ENCODE data around the gene ALMS1. TPM values are rescaled to one million over a fixed set of nuclear protein-coding genes. Genes with fewer than 3 reads are reported as not detected.

The ALMS1 gene
- polyA plus RNA-seq, 1 of the 3 experiments (the other 2 are of a cell fraction) = 7.0 TPM

GRCh38 chr2:73373344-73373743, 12.3 kb upstream of the ALMS1 start (continued):
- TF ChIP-seq ZBTB33 (IDR thresholded peaks at IDR 0.05; ENCODE audit: borderline replicate concordance, low read depth) (no peak), NRF1 (IDR thresholded peaks at IDR 0.05; ENCODE audit: low read depth, low read length) (no peak), RCOR1 (IDR thresholded peaks at IDR 0.05; ENCODE audit: low read length) (no peak), JUND (IDR thresholded peaks at IDR 0.05) (no peak)
- TF ChIP-seq, protein P1, sequence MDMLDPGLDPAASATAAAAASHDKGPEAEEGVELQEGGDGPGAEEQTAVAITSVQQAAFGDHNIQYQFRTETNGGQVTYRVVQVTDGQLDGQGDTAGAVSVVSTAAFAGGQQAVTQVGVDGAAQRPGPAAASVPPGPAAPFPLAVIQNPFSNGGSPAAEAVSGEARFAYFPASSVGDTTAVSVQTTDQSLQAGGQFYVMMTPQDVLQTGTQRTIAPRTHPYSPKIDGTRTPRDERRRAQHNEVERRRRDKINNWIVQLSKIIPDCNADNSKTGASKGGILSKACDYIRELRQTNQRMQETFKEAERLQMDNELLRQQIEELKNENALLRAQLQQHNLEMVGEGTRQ (IDR thresholded peaks at IDR 0.05; ENCODE audit: borderline replicate concordance, low read depth, low read length) = no peak
- TF ChIP-seq, protein P2, sequence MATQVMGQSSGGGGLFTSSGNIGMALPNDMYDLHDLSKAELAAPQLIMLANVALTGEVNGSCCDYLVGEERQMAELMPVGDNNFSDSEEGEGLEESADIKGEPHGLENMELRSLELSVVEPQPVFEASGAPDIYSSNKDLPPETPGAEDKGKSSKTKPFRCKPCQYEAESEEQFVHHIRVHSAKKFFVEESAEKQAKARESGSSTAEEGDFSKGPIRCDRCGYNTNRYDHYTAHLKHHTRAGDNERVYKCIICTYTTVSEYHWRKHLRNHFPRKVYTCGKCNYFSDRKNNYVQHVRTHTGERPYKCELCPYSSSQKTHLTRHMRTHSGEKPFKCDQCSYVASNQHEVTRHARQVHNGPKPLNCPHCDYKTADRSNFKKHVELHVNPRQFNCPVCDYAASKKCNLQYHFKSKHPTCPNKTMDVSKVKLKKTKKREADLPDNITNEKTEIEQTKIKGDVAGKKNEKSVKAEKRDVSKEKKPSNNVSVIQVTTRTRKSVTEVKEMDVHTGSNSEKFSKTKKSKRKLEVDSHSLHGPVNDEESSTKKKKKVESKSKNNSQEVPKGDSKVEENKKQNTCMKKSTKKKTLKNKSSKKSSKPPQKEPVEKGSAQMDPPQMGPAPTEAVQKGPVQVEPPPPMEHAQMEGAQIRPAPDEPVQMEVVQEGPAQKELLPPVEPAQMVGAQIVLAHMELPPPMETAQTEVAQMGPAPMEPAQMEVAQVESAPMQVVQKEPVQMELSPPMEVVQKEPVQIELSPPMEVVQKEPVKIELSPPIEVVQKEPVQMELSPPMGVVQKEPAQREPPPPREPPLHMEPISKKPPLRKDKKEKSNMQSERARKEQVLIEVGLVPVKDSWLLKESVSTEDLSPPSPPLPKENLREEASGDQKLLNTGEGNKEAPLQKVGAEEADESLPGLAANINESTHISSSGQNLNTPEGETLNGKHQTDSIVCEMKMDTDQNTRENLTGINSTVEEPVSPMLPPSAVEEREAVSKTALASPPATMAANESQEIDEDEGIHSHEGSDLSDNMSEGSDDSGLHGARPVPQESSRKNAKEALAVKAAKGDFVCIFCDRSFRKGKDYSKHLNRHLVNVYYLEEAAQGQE (IDR thresholded peaks at IDR 0.05; ENCODE audit: low read depth, low read length) = no peak
- TF ChIP-seq, protein P3, sequence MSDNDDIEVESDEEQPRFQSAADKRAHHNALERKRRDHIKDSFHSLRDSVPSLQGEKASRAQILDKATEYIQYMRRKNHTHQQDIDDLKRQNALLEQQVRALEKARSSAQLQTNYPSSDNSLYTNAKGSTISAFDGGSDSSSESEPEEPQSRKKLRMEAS (IDR thresholded peaks at IDR 0.05; ENCODE audit: low read depth) = no peak

DNA sequence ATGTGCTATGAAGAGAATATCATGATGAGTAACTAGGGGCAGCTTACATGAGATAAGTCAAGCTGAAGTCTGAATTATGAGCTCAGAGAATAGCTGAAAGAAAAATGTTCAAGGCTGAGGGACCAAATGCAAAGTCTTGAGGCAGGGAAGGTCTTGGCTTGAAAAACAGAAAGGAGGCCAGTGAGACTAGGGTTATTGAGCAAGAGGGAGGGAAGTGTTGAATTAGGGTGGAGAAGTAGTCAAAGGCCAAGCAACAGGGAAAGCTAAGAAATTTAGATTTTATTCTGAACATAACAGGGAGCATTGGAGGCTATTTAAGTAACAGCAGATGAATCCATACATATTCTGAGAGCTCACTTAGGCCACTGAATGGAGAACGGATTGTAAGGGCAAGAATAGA, 11.4 kb upstream of the ALMS1 start:
- H3K4me3 ChIP-seq (ENCODE audit: low read depth in 2 of 2, low read length in 1 of 2) = no peak overlapping the region
- no peaks in the 10 kb centered on the region for H3K36me3 ChIP-seq (replicated peaks in 1 of 2; ENCODE audit: control insufficient read depth in 1 of 2, insufficient read depth in 2 of 2, low read length in 1 of 2)
- DNase-seq = no peak
- no peaks in the 10 kb centered on the region for H4K20me1 ChIP-seq (ENCODE audit: insufficient read depth)
- H3K27me3 ChIP-seq (ENCODE audit: insufficient read depth) = peaks cover 5% of the 10 kb centered on the region; the same call in 1 of the 2 replicates
- 8% methylated on average over 1 of the region's 1 CpG for WGBS (ENCODE audit: low lambda C conversion rate)
- H3K79me2 ChIP-seq (ENCODE audit: insufficient read depth) = no peaks in the 10 kb centered on the region
- H3K9me2 ChIP-seq = no peaks in the 10 kb centered on the region
- H3K9ac ChIP-seq = no peak overlapping the region
- H3K27ac ChIP-seq (ENCODE audit: low read depth in 2 of 2, low read length in 1 of 2) = no peak overlapping the region
- POLR2A ChIA-PET = no interaction called here
- no peak overlapping the region for H2AFZ ChIP-seq (ENCODE audit: low read depth)
- no peak overlapping the region for H3K4me2 ChIP-seq
- H3K4me1 ChIP-seq (ENCODE audit: control insufficient read depth in 1 of 2, insufficient read depth in 2 of 2, low read depth in 1 of 2, low read length in 1 of 2) = no peaks in the 10 kb centered on the region
- H3F3A ChIP-seq (replicated peaks; ENCODE audit: insufficient read depth) = no peaks in the 10 kb centered on the region
- H3K9me3 ChIP-seq = no peaks in the 10 kb centered on the region
- CTCF ChIA-PET = interaction anchor here (0.6 to 1.2 kb wide), 2 partner anchors 14 to 118 kb away, joined by 3 to 4 read pairs; no protein-coding TSS in a partner anchor
- TF ChIP-seq GATA2 (CRISPR knock-in tag; IDR thresholded peaks at IDR 0.05) (no peak), NFIC (IDR thresholded peaks at IDR 0.05; ENCODE audit: borderline replicate concordance) (no peak), CHD2 (IDR thresholded peaks at IDR 0.05; ENCODE audit: low read length, partially characterized antibody) (no peak), YY1 (IDR thresholded peaks at IDR 0.05; ENCODE audit: low read depth) (no peak), CTCF (IDR thresholded peaks at IDR 0.05) (no peak), TEAD4 (IDR thresholded peaks at IDR 0.05; ENCODE audit: borderline replicate concordance, insufficient read depth) (no peak), TCF12 (IDR thresholded peaks at IDR 0.05) (no peak), NRF1 (IDR thresholded peaks at IDR 0.05; ENCODE audit: low read depth, low read length) (no peak), FOXJ3 (CRISPR knock-in tag; IDR thresholded peaks at IDR 0.05) (no peak), TAF1 (IDR thresholded peaks at IDR 0.05; ENCODE audit: borderline replicate concordance, low read depth, low read length) (no peak), MXI1 (IDR thresholded peaks at IDR 0.05; ENCODE audit: low read depth, low read length) (no peak), RAD21 (IDR thresholded peaks at IDR 0.05; ENCODE audit: low read length) (no peak), RXRA (IDR thresholded peaks at IDR 0.05; ENCODE audit: borderline replicate concordance, low read depth) (no peak), GABPA (IDR thresholded peaks at IDR 0.05; ENCODE audit: low read depth) (no peak), EP300 (IDR thresholded peaks at IDR 0.05; ENCODE audit: borderline replicate concordance in 1 of 2, low read depth in 1 of 2, low read length in 1 of 2) (no peak)
- TF ChIP-seq, protein P1 (IDR thresholded peaks at IDR 0.05; ENCODE audit: borderline replicate concordance, low read depth, low read length) = no peak
- TF ChIP-seq, protein P4, sequence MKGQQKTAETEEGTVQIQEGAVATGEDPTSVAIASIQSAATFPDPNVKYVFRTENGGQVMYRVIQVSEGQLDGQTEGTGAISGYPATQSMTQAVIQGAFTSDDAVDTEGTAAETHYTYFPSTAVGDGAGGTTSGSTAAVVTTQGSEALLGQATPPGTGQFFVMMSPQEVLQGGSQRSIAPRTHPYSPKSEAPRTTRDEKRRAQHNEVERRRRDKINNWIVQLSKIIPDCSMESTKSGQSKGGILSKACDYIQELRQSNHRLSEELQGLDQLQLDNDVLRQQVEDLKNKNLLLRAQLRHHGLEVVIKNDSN (IDR thresholded peaks at IDR 0.05; ENCODE audit: borderline replicate concordance, low read depth) = no peak
